HG02798 (cell line): ENCODE measurements around the gene LRP1B.

Experiments
- ATAC-seq: cut with Tn5 transposase; IDR thresholded peaks from one replicate; pipeline ENCODE4 v1.9.1; 2021; ENCODE audit warnings: mild to moderate bottlenecking; ENCODE audit not compliant: unreplicated experiment, poor library complexity

The LRP1B gene

GRCh38 chr2:140565756-140566155 is 1565.1 kb downstream of the LRP1B start:
- ATAC-seq, result no peak

GRCh38 chr2:140555701-140556100 is 1575.1 kb downstream of the LRP1B start:
- no peak for ATAC-seq

GRCh38 chr2:140552634-140553033 is 1578.2 kb downstream of the LRP1B start:
- ATAC-seq, result no peak

- no peak for ATAC-seq
Measured at GRCh38 chr2:140551287-140551686, 1579.5 kb downstream of the LRP1B start.

- no peak for ATAC-seq
Measured at GRCh38 chr2:140550821-140551220, 1580.0 kb downstream of the LRP1B start.

- ATAC-seq, result peak; percentile 36
Measured at GRCh38 chr2:140544769-140545168, 1586.0 kb downstream of the LRP1B start.

GRCh38 chr2:140542627-140543026 is 1588.2 kb downstream of the LRP1B start:
- ATAC-seq, result peak; percentile 30

GRCh38 chr2:140539242-140539875 is 1591.5 kb downstream of the LRP1B start:
- ATAC-seq, result peak; percentile 40

GRCh38 chr2:140529706-140530105 is 1601.1 kb downstream of the LRP1B start:
- no peak for ATAC-seq

GRCh38 chr2:140528982-140529381 is 1601.8 kb downstream of the LRP1B start:
- ATAC-seq, result no peak

GRCh38 chr2:140526575-140526974 is 1604.2 kb downstream of the LRP1B start:
- ATAC-seq, result no peak

- no peak for ATAC-seq
Measured at GRCh38 chr2:140512106-140512505, 1618.7 kb downstream of the LRP1B start.

- no peak for ATAC-seq
Measured at GRCh38 chr2:140509765-140510164, 1621.1 kb downstream of the LRP1B start.

GRCh38 chr2:140508756-140509155 is 1622.1 kb downstream of the LRP1B start:
- ATAC-seq, result no peak

- no peak for ATAC-seq
Measured at GRCh38 chr2:140506606-140507005, 1624.2 kb downstream of the LRP1B start.

GRCh38 chr2:140504601-140505000 is 1626.2 kb downstream of the LRP1B start:
- ATAC-seq, result no peak

GRCh38 chr2:140502951-140503630 is 1627.7 kb downstream of the LRP1B start:
- ATAC-seq, result no peak

- no peak for ATAC-seq
Measured at GRCh38 chr2:140498360-140498759, 1632.5 kb downstream of the LRP1B start.

- no peak for ATAC-seq
Measured at GRCh38 chr2:140496714-140497113, 1634.1 kb downstream of the LRP1B start.

- ATAC-seq, result no peak
Measured at GRCh38 chr2:140491876-140492275, 1638.9 kb downstream of the LRP1B start.

GRCh38 chr2:140489193-140489592 is 1641.6 kb downstream of the LRP1B start:
- no peak for ATAC-seq

GRCh38 chr2:140481136-140481535 is 1649.7 kb downstream of the LRP1B start:
- no peak for ATAC-seq
